Endothelial cell of umbilical vein (primary cell): ENCODE measurements around the gene TAAR8. TPM values are rescaled to one million over a fixed set of nuclear protein-coding genes. Genes with fewer than 3 reads are reported as not detected.
A peak's percentile ranks its signal among the peaks of the same experiment; 100 is the strongest.
"Not testable (repeated sequence)": the region's sequence is repeated elsewhere in the genome, so short reads cannot be mapped to it uniquely, and the experiment has no call there.

Experiments
- BruUV-seq: library from RNA; stranded (reverse); fragments of 400-500 nt; replicated peaks from 2 replicates; lab custom pipeline; 2021; lab: Mats Ljungman, UMichigan
- CTCF ChIA-PET: fragments of 300-600, 350-600 bp; sonication (Branson Sonifier 250); formaldehyde crosslinking; loops from one replicate; lab custom pipeline; 2021; ENCODE audit warnings: antibody characterized with exemption, inconsistent platforms; lab: Charles Lee
- POLR2A ChIA-PET: fragments of 300-600, 350-600 bp; sonication (Branson Sonifier 250); formaldehyde crosslinking; loops from one replicate; lab custom pipeline; 2021; ENCODE audit warnings: antibody characterized with exemption, inconsistent platforms; lab: Charles Lee
- DNase-seq: peaks from one replicate; pipeline ENCODE4 v3.0.0-alpha.2; 2011; ENCODE audit warnings: low read depth, low spot score
- FAIRE-seq: peaks from 2 replicates; lab custom pipeline; 2011; peaks lifted over from hg19 to GRCh38; lab: Jason Lieb, UNC
- H2AFZ ChIP-seq: 2 replicates; pipeline ENCODE4 v1.6.0; 2012; ENCODE audit warnings: low read depth, low read length, control low read depth, inconsistent platforms
- H3K27ac ChIP-seq: 2 replicates; pipeline ENCODE4 v1.5.1; 2011; ENCODE audit warnings: low read depth, mild to moderate bottlenecking, control low read depth, low read length, moderate library complexity; ENCODE audit not compliant: insufficient read depth
- H3K27me3 ChIP-seq, 2 experiments: 2 replicates each; pipeline versions ENCODE4 v1.6.0 to v1.6.1; 2011; ENCODE audit warnings: low read length in 2 of 2, mixed read lengths in 1 of 2; ENCODE audit not compliant: control insufficient read depth in 2 of 2, insufficient read depth in 2 of 2
- H3K36me3 ChIP-seq, 2 experiments: 2 replicates in 1 of 2; 3 replicates in 1 of 2; pipeline ENCODE4 v1.5.1; 2011; ENCODE audit warnings: low read length in 2 of 2, mild to moderate bottlenecking in 1 of 2, moderate library complexity in 1 of 2; ENCODE audit not compliant: control insufficient read depth in 2 of 2, insufficient read depth in 2 of 2; ENCODE audit errors: extremely low read depth in 1 of 2
- H3K4me1 ChIP-seq: 3 replicates; pipeline ENCODE4 v1.5.1; 2011; ENCODE audit warnings: mild to moderate bottlenecking, low read length; ENCODE audit not compliant: control insufficient read depth, insufficient read depth; ENCODE audit errors: extremely low read depth
- H3K4me2 ChIP-seq: 2 replicates; pipeline ENCODE4 v1.6.1; 2011; ENCODE audit warnings: low read length, control low read depth, mixed read lengths; ENCODE audit not compliant: insufficient read depth
- H3K4me3 ChIP-seq, 3 experiments: fragments of 200-600 bp in 1 of 3; sonication (generic), shearing (Covaris generic) in 1 of 3; replicated peaks in 1 of 3; 2 replicates each; pipeline ENCODE4 v1.5.1; 2011 to 2016; ENCODE audit warnings: control low read depth in 3 of 3, low read length in 3 of 3, mild to moderate bottlenecking in 2 of 3, inconsistent platforms in 1 of 3, low read depth in 1 of 3, moderate library complexity in 1 of 3; ENCODE audit not compliant: insufficient read depth in 1 of 3
- H3K79me2 ChIP-seq: 2 replicates; pipeline ENCODE4 v1.6.0; 2012; ENCODE audit warnings: low read length, inconsistent platforms; ENCODE audit not compliant: control insufficient read depth, insufficient read depth
- H3K9ac ChIP-seq: replicated peaks from 2 replicates; pipeline ENCODE3; 2011; ENCODE audit warnings: low read length, control low read depth; ENCODE audit not compliant: insufficient read depth; ENCODE audit errors: extremely low read depth
- H3K9me1 ChIP-seq: replicated peaks from 3 replicates; pipeline ENCODE4 v1.6.0; 2011; ENCODE audit warnings: mild to moderate bottlenecking, low read length; ENCODE audit not compliant: control insufficient read depth, insufficient read depth; ENCODE audit errors: extremely low read depth
- H3K9me3 ChIP-seq: replicated peaks from 2 replicates; pipeline ENCODE4 v1.5.1; 2012; ENCODE audit warnings: low read length, inconsistent platforms; ENCODE audit not compliant: control insufficient read depth, insufficient read depth
- H4K20me1 ChIP-seq: replicated peaks from 2 replicates; pipeline ENCODE3; 2011; ENCODE audit warnings: mild to moderate bottlenecking, low read length; ENCODE audit not compliant: control insufficient read depth, insufficient read depth; ENCODE audit errors: extremely low read depth
- CTCF ChIP-seq, 2 donors: IDR thresholded peaks; 1 replicate in 1 of 2; 2 replicates in 1 of 2; pipeline ENCODE4 v1.5.1; 2011; ENCODE audit warnings: low read length in 2 of 2, mild to moderate bottlenecking in 2 of 2, moderate library complexity in 2 of 2, control low read depth in 1 of 2, inconsistent platforms in 1 of 2, low read depth in 1 of 2; ENCODE audit not compliant: insufficient read depth in 1 of 2; ENCODE audit errors: extremely low read depth in 1 of 2
- JUN ChIP-seq: IDR thresholded peaks from 2 replicates; pipeline ENCODE4 v1.6.1; 2011; ENCODE audit warnings: borderline replicate concordance, low read depth; ENCODE audit not compliant: insufficient read length, insufficient read depth
- MYC ChIP-seq: IDR thresholded peaks from one replicate; pipeline ENCODE4 v1.6.1; 2011; ENCODE audit warnings: mild to moderate bottlenecking, low read depth, low read length
- POLR2A ChIP-seq: IDR thresholded peaks from 2 replicates; pipeline ENCODE4 v1.6.1; 2012; ENCODE audit warnings: low read depth, mild to moderate bottlenecking, control low read depth, low read length
- dilution Hi-C: fragments of 300-500 bp; cut with MboI; formaldehyde crosslinking; loops from one replicate; pipeline ENCODE4 v1.15.0; 2019; ENCODE audit warnings: low sequenced_read_pairs; ENCODE audit not compliant: extremely low pct_ligation_motif_present
- intact Hi-C: fragments of 100-400 bp; cut with micrococcal nuclease; formaldehyde crosslinking; loops from one replicate; pipeline ENCODE4 v1.10.0; 2022
- polyA plus RNA-seq, 4 experiments: library from polyadenylated mRNA; depleted of rRNA in 3 of 4; stranded (reverse) in 3 of 4; unstranded in 1 of 4; fragments of >200 nt; gene quantifications; 2 replicates each; pipeline versions ENCODE4 v1.2.1 to v1.2.3, GENCODE V29; 2011 to 2012; ENCODE audit warnings: missing spikeins in 1 of 4
- small RNA-seq: library from RNA; depleted of rRNA; stranded (forward); fragments of <200 nt; gene quantifications from one replicate; pipeline ENCODE3, GENCODE V24; 2012; ENCODE audit warnings: low replicate concordance, low read depth; ENCODE audit not compliant: insufficient read depth, insufficient read length
- total RNA-seq: library from RNA; stranded (reverse); gene quantifications from 2 replicates; pipeline ENCODE4 v1.2.3, GENCODE V29; 2021

TAAR8 gene
- total and polyA plus RNA-seq, 2 donors (not counting 3 experiments of a cell fraction or from before 2014, with no cell fraction given) = not detected

- POLR2A ChIA-PET = no interaction called here
- dilution Hi-C loops (no loop called here), intact Hi-C loops (no loop called here)
- BruUV-seq = no TSS peak
- H2AFZ ChIP-seq = no peak overlapping the region
- no peaks in the 10 kb centered on the region for H4K20me1 ChIP-seq
- H3K4me2 ChIP-seq = no peak overlapping the region
- H3K9ac ChIP-seq = no peak overlapping the region
- H3K4me1 ChIP-seq = no peaks in the 10 kb centered on the region
- FAIRE-seq = no peak
- H3K36me3 ChIP-seq = no peaks in the 10 kb centered on the region
- no peaks in the 10 kb centered on the region for H3K9me3 ChIP-seq
- CTCF ChIA-PET = no interaction called here
- H3K79me2 ChIP-seq = no peaks in the 10 kb centered on the region
- H3K9me1 ChIP-seq = no peaks in the 10 kb centered on the region
- no peak overlapping the region for H3K27ac ChIP-seq
- TF ChIP-seq CTCF (IDR thresholded peaks at IDR 0.05; ENCODE audit: extremely low read depth in 1 of 2, insufficient read depth in 1 of 2, low read depth in 1 of 2, low read length in 2 of 2) = peak in 1 of 2 donors; percentile 11
- TF ChIP-seq MYC = no peak
- TF ChIP-seq POLR2A = no peak
- no peak for TF ChIP-seq JUN
- peaks cover 0 to 3% of the 10 kb centered on the region in 2 experiments for H3K27me3 ChIP-seq
- H3K4me3 ChIP-seq = no peak overlapping the region
- no peak for DNase-seq
Observed at GRCh38 chr6:132598473-132598872, 46.0 kb downstream of the TAAR8 start.

- H3K27me3 ChIP-seq, DNase-seq, H2AFZ ChIP-seq, FAIRE-seq, H3K9ac ChIP-seq, dilution Hi-C loops, H3K9me3 ChIP-seq, POLR2A ChIA-PET, H3K4me1 ChIP-seq, intact Hi-C loops, H3K79me2 ChIP-seq, H3K4me3 ChIP-seq, H4K20me1 ChIP-seq, H3K4me2 ChIP-seq, H3K36me3 ChIP-seq, H3K9me1 ChIP-seq, H3K27ac ChIP-seq, BruUV-seq, CTCF ChIA-PET: not testable (repeated sequence)
Observed at GRCh38 chr6:132600900-132601299, 48.4 kb downstream of the TAAR8 start.

Small RNA genes within 50 kb of the gene (small RNA-seq; reads per million reads assigned to genes)
- gene TAAR7P = not detected

Other genes with a start within 250 kb of the TAAR8 start
- not detected in 2 replicates for gene MOXD1, start 151.2 kb upstream of the TAAR8 start, total RNA-seq
- 0.01 and 0.06 TPM in 2 replicates for gene MOXD1, start 151.2 kb upstream of the TAAR8 start, polyA plus RNA-seq
- gene STX7, start 39.6 kb upstream of the TAAR8 start, total RNA-seq = 42.5 and 45.5 TPM in 2 replicates
- gene STX7, start 39.6 kb upstream of the TAAR8 start, polyA plus RNA-seq = 9.2 and 13.4 TPM in 2 replicates
- not detected in 2 replicates for gene TAAR9, start 14.4 kb upstream of the TAAR8 start, total RNA-seq
- gene TAAR9, start 14.4 kb upstream of the TAAR8 start, polyA plus RNA-seq = not detected in 2 replicates
- not detected in 2 replicates for gene TAAR6, start 17.6 kb downstream of the TAAR8 start, total RNA-seq
- not detected in 2 replicates for gene TAAR6, start 17.6 kb downstream of the TAAR8 start, polyA plus RNA-seq
- gene TAAR5, start 37.1 kb downstream of the TAAR8 start, total RNA-seq = not detected in 2 replicates
- gene TAAR5, start 37.1 kb downstream of the TAAR8 start, polyA plus RNA-seq = not detected in 2 replicates
- gene TAAR2, start 71.6 kb downstream of the TAAR8 start, total RNA-seq = not detected in 2 replicates
- not detected in 2 replicates for gene TAAR2, start 71.6 kb downstream of the TAAR8 start, polyA plus RNA-seq
- gene TAAR1, start 106.5 kb downstream of the TAAR8 start, total RNA-seq = not detected in 2 replicates
- gene TAAR1, start 106.5 kb downstream of the TAAR8 start, polyA plus RNA-seq = not detected in 2 replicates
- not detected in 2 replicates for gene VNN1, start 161.4 kb downstream of the TAAR8 start, total RNA-seq
- gene VNN1, start 161.4 kb downstream of the TAAR8 start, polyA plus RNA-seq = not detected in 2 replicates
- not detected in 2 replicates for gene VNN2, start 205.2 kb downstream of the TAAR8 start, total RNA-seq
- gene VNN2, start 205.2 kb downstream of the TAAR8 start, polyA plus RNA-seq = not detected in 2 replicates
- gene SLC18B1, start 246.0 kb downstream of the TAAR8 start, total RNA-seq = 8.4 and 8.5 TPM in 2 replicates
- gene SLC18B1, start 246.0 kb downstream of the TAAR8 start, polyA plus RNA-seq = 6.7 and 9.2 TPM in 2 replicates